Smooth muscle cell (in vitro differentiated cells): ENCODE results near the gene TBC1D1. TPM values are rescaled to one million over a fixed set of nuclear protein-coding genes. Genes with fewer than 3 reads are reported as not detected.

Experiments
- DNase-seq: peaks from one replicate; lab custom pipeline; 2025; ENCODE audit not compliant: unreplicated experiment; lab: John Stamatoyannopoulos, UW
- H2AFZ ChIP-seq: fragments of 200-600 bp; sonication (generic); 2 replicates; pipeline ENCODE4 v1.6.0; 2016; ENCODE audit warnings: antibody characterized with exemption, low read depth, mild to moderate bottlenecking
- H3F3A ChIP-seq: fragments of 200-600 bp; sonication (generic); 2 replicates; pipeline ENCODE4 v1.6.0; 2017; ENCODE audit warnings: antibody characterized with exemption, low read depth
- H3K27ac ChIP-seq: fragments of 200-600 bp; sonication (generic); 2 replicates; pipeline ENCODE4 v1.5.1; 2016; ENCODE audit warnings: low read depth, mild to moderate bottlenecking
- H3K27me3 ChIP-seq: fragments of 200-600 bp; sonication (generic); 2 replicates; pipeline ENCODE4 v1.6.1; 2016; ENCODE audit warnings: low read depth, mild to moderate bottlenecking
- H3K36me3 ChIP-seq: fragments of 200-600 bp; sonication (generic); 2 replicates; pipeline ENCODE4 v1.5.1; 2016; ENCODE audit warnings: low read depth
- H3K4me1 ChIP-seq: fragments of 200-600 bp; sonication (generic); 2 replicates; pipeline ENCODE4 v1.5.1; 2016; ENCODE audit warnings: low read depth
- H3K4me2 ChIP-seq: fragments of 200-600 bp; sonication (generic); 2 replicates; pipeline ENCODE4 v1.6.0; 2016; ENCODE audit warnings: mild to moderate bottlenecking
- H3K4me3 ChIP-seq: fragments of 200-600 bp; sonication (generic); 2 replicates; pipeline ENCODE4 v1.5.1; 2016; ENCODE audit warnings: mild to moderate bottlenecking
- H3K79me2 ChIP-seq: fragments of 200-600 bp; sonication (generic); 2 replicates; pipeline ENCODE4 v1.6.0; 2016; ENCODE audit warnings: low read depth, mild to moderate bottlenecking
- H3K9ac ChIP-seq: fragments of 200-600 bp; sonication (generic); 2 replicates; pipeline ENCODE4 v1.6.0; 2016; ENCODE audit warnings: low read depth
- H3K9me3 ChIP-seq: fragments of 200-600 bp; sonication (generic); replicated peaks from 2 replicates; pipeline ENCODE4 v1.5.1; 2016; ENCODE audit warnings: low read depth
- H4K20me1 ChIP-seq: fragments of 200-600 bp; sonication (generic); 2 replicates; pipeline ENCODE4 v1.6.0; 2016; ENCODE audit warnings: low read depth
- WGBS: methylation state at CpG from one replicate; pipeline ENCODE4 v1.1.7; 2016; ENCODE audit warnings: low lambda C conversion rate; 5-methylcytosine and 5-hydroxymethylcytosine counted together
- polyA plus RNA-seq: library from polyadenylated mRNA; unstranded; fragments of >200 nt; fragmentation: Nextera tagmentation; extraction: Ambion mirVana; gene quantifications from 2 replicates; pipeline ENCODE4 v1.2.1, GENCODE V29; 2016
- total RNA-seq: library from RNA; depleted of rRNA; stranded (reverse); fragments of >200 nt; gene quantifications from 2 replicates; pipeline ENCODE4 v1.2.3, GENCODE V29; 2014
- TF ChIP-seq, protein P1 (sequence below): fragments of 200-600 bp; sonication (generic); IDR thresholded peaks from 2 replicates; pipeline ENCODE4 v1.5.1; 2017; ENCODE audit warnings: borderline replicate concordance, mild to moderate bottlenecking, antibody characterized with exemption; ENCODE audit not compliant: insufficient read depth, poor library complexity, severe bottlenecking

Gene TBC1D1
- total and polyA plus RNA-seq, 2 experiments from 2014 or later, result 81.5 to 117 TPM

DNA sequence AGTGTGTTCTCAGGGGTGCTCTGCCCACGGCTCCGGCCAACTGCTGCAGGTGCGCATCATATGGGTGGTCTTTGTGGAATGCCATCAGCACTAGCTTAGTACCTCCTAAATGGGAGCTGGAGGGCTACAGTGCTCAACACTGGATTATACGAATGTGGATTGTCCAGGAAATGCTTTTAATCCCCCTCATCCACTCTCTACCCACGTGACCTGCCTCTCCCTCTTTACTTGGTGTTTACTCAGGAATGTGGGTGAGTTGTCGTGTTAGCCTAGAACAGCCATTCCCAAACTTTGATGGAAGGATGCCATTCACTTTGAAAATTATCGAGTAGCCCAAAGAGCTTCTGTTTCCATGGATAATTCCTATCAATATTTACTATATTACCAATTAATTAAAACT lies 220.1 kb downstream of the TBC1D1 start:
- no peak overlapping the region for H3K27ac ChIP-seq
- TF ChIP-seq, protein P1, sequence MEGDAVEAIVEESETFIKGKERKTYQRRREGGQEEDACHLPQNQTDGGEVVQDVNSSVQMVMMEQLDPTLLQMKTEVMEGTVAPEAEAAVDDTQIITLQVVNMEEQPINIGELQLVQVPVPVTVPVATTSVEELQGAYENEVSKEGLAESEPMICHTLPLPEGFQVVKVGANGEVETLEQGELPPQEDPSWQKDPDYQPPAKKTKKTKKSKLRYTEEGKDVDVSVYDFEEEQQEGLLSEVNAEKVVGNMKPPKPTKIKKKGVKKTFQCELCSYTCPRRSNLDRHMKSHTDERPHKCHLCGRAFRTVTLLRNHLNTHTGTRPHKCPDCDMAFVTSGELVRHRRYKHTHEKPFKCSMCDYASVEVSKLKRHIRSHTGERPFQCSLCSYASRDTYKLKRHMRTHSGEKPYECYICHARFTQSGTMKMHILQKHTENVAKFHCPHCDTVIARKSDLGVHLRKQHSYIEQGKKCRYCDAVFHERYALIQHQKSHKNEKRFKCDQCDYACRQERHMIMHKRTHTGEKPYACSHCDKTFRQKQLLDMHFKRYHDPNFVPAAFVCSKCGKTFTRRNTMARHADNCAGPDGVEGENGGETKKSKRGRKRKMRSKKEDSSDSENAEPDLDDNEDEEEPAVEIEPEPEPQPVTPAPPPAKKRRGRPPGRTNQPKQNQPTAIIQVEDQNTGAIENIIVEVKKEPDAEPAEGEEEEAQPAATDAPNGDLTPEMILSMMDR, result no peak
- no peaks in the 10 kb centered on the region for H3K36me3 ChIP-seq
- H3K79me2 ChIP-seq, result no peaks in the 10 kb centered on the region
- H3F3A ChIP-seq, result no peaks in the 10 kb centered on the region
- no peak overlapping the region for H3K4me2 ChIP-seq
- peaks cover 3% of the 10 kb centered on the region for H4K20me1 ChIP-seq
- no peak for DNase-seq
- H2AFZ ChIP-seq, result no peak overlapping the region
- no peak overlapping the region for H3K9ac ChIP-seq
- H3K4me3 ChIP-seq, result no peak overlapping the region
- no peaks in the 10 kb centered on the region for H3K9me3 ChIP-seq
- peaks cover 35% of the 10 kb centered on the region for H3K4me1 ChIP-seq
- no peaks in the 10 kb centered on the region for H3K27me3 ChIP-seq
- 68% methylated on average over 7 of the region's 7 CpGs for WGBS

DNA sequence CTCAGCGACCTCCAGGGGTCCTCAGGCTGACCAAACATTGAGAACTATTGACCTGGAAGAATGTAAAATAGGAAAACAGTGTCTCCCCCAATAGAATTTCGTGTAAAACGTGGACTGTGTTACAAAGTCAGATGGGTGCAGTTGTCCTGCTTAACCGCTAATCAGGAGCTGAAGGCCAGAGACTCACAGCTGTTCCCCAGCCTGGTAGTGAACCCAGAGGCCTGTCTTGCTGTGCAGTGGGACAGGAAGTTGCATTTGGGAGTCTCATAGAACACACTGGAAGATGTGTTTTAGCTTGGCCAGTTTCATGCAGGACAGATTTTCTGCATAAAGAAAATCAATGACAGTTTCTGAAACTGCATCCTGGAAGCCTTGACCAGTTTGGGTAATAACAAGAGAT lies 220.8 kb downstream of the TBC1D1 start:
- 84% methylated on average over 4 of the region's 4 CpGs for WGBS
- no peaks in the 10 kb centered on the region for H3F3A ChIP-seq
- H3K4me3 ChIP-seq, result no peak overlapping the region
- H3K9ac ChIP-seq, result no peak overlapping the region
- TF ChIP-seq, protein P1, result no peak
- H3K27ac ChIP-seq, result no peak overlapping the region
- H4K20me1 ChIP-seq, result peaks cover 3% of the 10 kb centered on the region
- no peaks in the 10 kb centered on the region for H3K79me2 ChIP-seq
- H2AFZ ChIP-seq, result no peak overlapping the region
- no peak for DNase-seq
- H3K4me1 ChIP-seq, result peaks cover 35% of the 10 kb centered on the region
- H3K4me2 ChIP-seq, result no peak overlapping the region
- H3K27me3 ChIP-seq, result no peaks in the 10 kb centered on the region
- H3K9me3 ChIP-seq, result no peaks in the 10 kb centered on the region
- H3K36me3 ChIP-seq, result no peaks in the 10 kb centered on the region

DNA sequence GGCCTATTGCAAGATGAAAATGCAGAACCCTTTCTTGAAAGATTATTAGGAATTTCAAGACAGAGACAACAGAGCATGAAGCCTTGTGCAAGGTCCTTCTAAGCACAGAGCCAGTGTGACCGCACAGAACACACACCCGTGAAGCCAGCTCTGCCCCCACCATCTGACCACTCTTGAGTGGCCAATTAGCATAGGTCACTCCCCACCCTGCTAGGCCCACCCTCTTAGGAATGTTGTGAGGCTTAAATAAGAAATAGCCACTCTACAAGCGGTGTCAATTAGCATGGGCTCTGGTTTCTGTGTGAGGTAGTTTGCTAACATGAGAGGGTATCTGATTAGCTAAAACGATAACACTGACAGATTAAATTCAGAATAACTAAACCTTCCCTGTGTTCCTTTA lies 222.2 kb downstream of the TBC1D1 start:
- Histone ChIP-seq H3K27me3 (no peaks in the 10 kb centered on the region), H3K79me2 (no peaks in the 10 kb centered on the region), H3K4me2 (no peak overlapping the region), H2AFZ (no peak overlapping the region), H3K4me1 (peaks cover 35% of the 10 kb centered on the region), H3K9ac (no peak overlapping the region), H4K20me1 (peaks cover 3% of the 10 kb centered on the region), H3K4me3 (no peak overlapping the region), H3F3A (peaks cover 11% of the 10 kb centered on the region), H3K27ac (no peak overlapping the region), H3K36me3 (no peaks in the 10 kb centered on the region), H3K9me3 (no peaks in the 10 kb centered on the region)
- WGBS, result 78% methylated on average over 4 of the region's 4 CpGs
- no peak for DNase-seq
- TF ChIP-seq, protein P1, result no peak

DNA sequence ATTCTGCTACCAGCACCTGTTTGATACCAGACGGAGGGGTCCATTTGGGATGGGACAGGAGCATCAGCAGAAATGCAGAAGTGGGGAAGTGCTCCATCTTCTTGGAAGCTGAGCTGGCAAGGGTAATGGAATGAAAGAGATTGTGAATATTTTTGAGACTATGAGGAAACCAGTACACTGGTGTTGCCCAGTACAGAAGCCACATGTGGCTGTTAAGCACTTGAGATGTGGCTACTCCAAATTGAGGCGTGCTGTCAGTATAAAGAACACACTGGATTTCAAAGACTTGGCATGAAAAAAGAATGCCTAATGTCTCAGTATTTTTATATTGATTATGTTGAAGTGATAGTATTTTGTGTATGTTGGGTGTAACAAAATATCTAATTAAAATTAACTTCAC lies 222.7 kb downstream of the TBC1D1 start:
- no peak for DNase-seq
- no peaks in the 10 kb centered on the region for H3K36me3 ChIP-seq
- no peak overlapping the region for H3K9ac ChIP-seq
- H3K9me3 ChIP-seq, result no peaks in the 10 kb centered on the region
- peaks cover 11% of the 10 kb centered on the region for H3F3A ChIP-seq
- H3K27ac ChIP-seq, result no peak overlapping the region
- H3K4me2 ChIP-seq, result no peak overlapping the region
- no peaks in the 10 kb centered on the region for H3K79me2 ChIP-seq
- H4K20me1 ChIP-seq, result peaks cover 3% of the 10 kb centered on the region
- WGBS, result 96% methylated on average over 2 of the region's 2 CpGs
- no peaks in the 10 kb centered on the region for H3K27me3 ChIP-seq
- peaks cover 35% of the 10 kb centered on the region for H3K4me1 ChIP-seq
- TF ChIP-seq, protein P1, result no peak
- H3K4me3 ChIP-seq, result no peak overlapping the region
- H2AFZ ChIP-seq, result no peak overlapping the region
